ENCODE results near the gene TRAK2. TPM values are rescaled to one million over a fixed set of nuclear protein-coding genes. Genes with fewer than 3 reads are reported as not detected.
A peak's percentile ranks its signal among the peaks of the same experiment; 100 is the strongest.

The TRAK2 gene
- total and polyA plus RNA-seq, 9 of the 15 experiments (the other 6 are each of a cell fraction or from before 2014, with no cell fraction given), result 3.4 to 10.4 (median 7.3) TPM

GRCh38 chr2:201406077-201406662 lies 45.1 kb downstream of the TRAK2 start:
- intact Hi-C loops (cut with micrococcal nuclease) (loop anchor here (2.0 to 5.0 kb wide), 3 partner anchors 27 to 289 kb away; partner anchors contain the start of genes CFLAR, STRADB and TRAK2), in situ Hi-C loops (cut with MboI) (no loop called here)
- no peaks in the 10 kb centered on the region for H3K36me3 ChIP-seq (ENCODE audit: control insufficient read depth, insufficient read depth, low read length)
- H3K9me1 ChIP-seq (ENCODE audit: control insufficient read depth, insufficient read depth, low read length), result no peaks in the 10 kb centered on the region
- FAIRE-seq (peak; percentile 6), ATAC-seq (peak; percentile 15), DNase-seq (ENCODE audit: extremely low read depth in 1 of 4, low spot score in 3 of 4) (peak; percentile 9 to 57 (median 18))
- peaks cover 57% of the 10 kb centered on the region for H3K79me2 ChIP-seq (ENCODE audit: control insufficient read depth, insufficient read depth, low read length)
- peak overlapping the region; percentile 61; the same call in 1 of the 2 replicates for H3K4me2 ChIP-seq (ENCODE audit: insufficient read depth, low read length)
- no TSS peak for BruUV-seq (replicated peaks)
- no peaks in the 10 kb centered on the region for H3K9me3 ChIP-seq (replicated peaks; ENCODE audit: control insufficient read depth, insufficient read depth, low read depth, low read length)
- WGBS (ENCODE audit: insufficient coverage, low coverage, missing lambda C conversion rate), result 2% methylated on average over 3 of the region's 3 CpGs
- no peaks in the 10 kb centered on the region for H4K20me1 ChIP-seq (replicated peaks; ENCODE audit: control insufficient read depth, insufficient read depth, low read length)
- H3K27me3 ChIP-seq (ENCODE audit: control insufficient read depth in 2 of 2, insufficient read depth in 2 of 2, low read length in 2 of 2), result no peaks in the 10 kb centered on the region
- peak overlapping the region in 1 of 2 experiments; percentile 75; a peak in 2 of 4 replicates for H3K9ac ChIP-seq (ENCODE audit: insufficient read depth in 1 of 2, low read depth in 2 of 2, low read length in 2 of 2)
- CTCF ChIA-PET (ENCODE audit: low intra/inter-chr PET ratio), result no interaction called here
- POLR2A ChIA-PET, result interaction anchor here (1.0 to 2.1 kb wide), 5 partner anchors 8 to 173 kb away, joined by 3 to 5 read pairs (median 4); no protein-coding TSS in a partner anchor
- peak overlapping the region; percentile 37; the same call in 1 of the 2 replicates for H3K4me3 ChIP-seq
- H3K27ac ChIP-seq (ENCODE audit: extremely low read depth, low read depth, low read length), result peak overlapping the region; percentile 75; the same call in 2 of the 3 replicates
- H2AFZ ChIP-seq (ENCODE audit: low read depth, low read length), result 0 out of 2 replicates have a peak overlapping the region, but pooled peaks have one; percentile 22
- H3K4me1 ChIP-seq (replicated peaks in 1 of 2; ENCODE audit: control insufficient read depth in 2 of 2, insufficient read depth in 2 of 2, low read length in 2 of 2), result peaks cover 11 to 18% of the 10 kb centered on the region in 2 experiments; a peak in 4 of 5 replicates
- TF ChIP-seq MEIS2 (IDR thresholded peaks at IDR 0.05; ENCODE audit: partially characterized antibody) (peak; percentile 49), ARID1B (IDR thresholded peaks at IDR 0.05) (peak; percentile 70), TRIM24 (IDR thresholded peaks at IDR 0.05) (peak in 1 of 2 experiments; percentile 67; a peak in 2 of 4 replicates), FOSL1 (tag; conservative IDR thresholded peaks at IDR 0.05) (peak; percentile 34; the same call in 1 of the 2 replicates), MXD1 (CRISPR knock-in tag; IDR thresholded peaks at IDR 0.05; ENCODE audit: borderline replicate concordance, poor library complexity, severe bottlenecking) (no peak), ZNF280B (CRISPR knock-in tag; IDR thresholded peaks at IDR 0.05) (no peak), SOX6 (IDR thresholded peaks at IDR 0.05) (peak; percentile 70; the same call in 1 of the 2 replicates), ZNF23 (CRISPR knock-in tag; IDR thresholded peaks at IDR 0.05) (no peak), JUND (IDR thresholded peaks at IDR 0.05; ENCODE audit: borderline replicate concordance, low read depth, low read length) (peak; percentile 51; the same call in 1 of the 2 replicates), JUND (tag; IDR thresholded peaks at IDR 0.05; ENCODE audit: borderline replicate concordance, low read depth, low read length) (no peak; the same call in 2 of the 3 replicates), GTF2E2 (tag; IDR thresholded peaks at IDR 0.05) (peak; percentile 64; the same call in 1 of the 2 replicates), ELF4 (CRISPR knock-in tag; IDR thresholded peaks at IDR 0.05) (no peak), ZC3H4 (CRISPR knock-in tag; IDR thresholded peaks at IDR 0.05; ENCODE audit: borderline replicate concordance) (no peak), MNT (conservative IDR thresholded peaks at IDR 0.05) (peak in 1 of 2 experiments; percentile 39; a peak in 1 of 4 replicates), CREB5 (CRISPR knock-in tag; IDR thresholded peaks at IDR 0.05) (no peak)

All from K562 (cell line).